Psoas muscle (tissue), 8 donors: ENCODE data around the gene MIXL1. TPM values are rescaled to one million over a fixed set of nuclear protein-coding genes. Genes with fewer than 3 reads are reported as not detected.

Source experiments
- ATAC-seq, 4 donors: fragments of 200-7000 bp; cut with Tn5 transposase; one replicate each; pipeline ENCODE4 v1.9.1; 2020; ENCODE audit warnings: moderate library complexity in 3 of 4, mild to moderate bottlenecking in 2 of 4
- DNase-seq, 2 donors: peaks; one replicate each; pipeline ENCODE4 v3.0.0-alpha.2; 2020
- H3K27ac ChIP-seq: fragments of 200-600 bp; one replicate; pipeline ENCODE4 v1.8.0; 2022
- H3K27me3 ChIP-seq, 3 donors: fragments of 200-600 bp in 1 of 3; one replicate each; pipeline versions ENCODE4 v1.6.1 to v1.8.0; 2013 to 2022; ENCODE audit warnings: low read length in 2 of 3, mild to moderate bottlenecking in 2 of 3, moderate library complexity in 1 of 3; ENCODE audit not compliant: insufficient read depth in 3 of 3
- H3K36me3 ChIP-seq, 2 donors: fragments of 200-600 bp in 1 of 2; one replicate each; pipeline versions ENCODE4 v1.6.1 to v1.8.0; 2013 to 2022; ENCODE audit warnings: low read depth in 1 of 2, mild to moderate bottlenecking in 1 of 2, moderate library complexity in 1 of 2; ENCODE audit not compliant: insufficient read depth in 1 of 2
- H3K4me1 ChIP-seq: fragments of 200-600 bp; one replicate; pipeline ENCODE4 v1.8.0; 2022
- H3K4me3 ChIP-seq: fragments of 200-600 bp; one replicate; pipeline ENCODE4 v1.8.0; 2022; ENCODE audit warnings: mild to moderate bottlenecking
- H3K9me3 ChIP-seq: fragments of 200-600 bp; one replicate; pipeline ENCODE4 v1.8.0; 2022
- CTCF ChIP-seq: fragments of 200-600 bp; IDR thresholded peaks from one replicate; pipeline ENCODE4 v1.8.0; 2022; ENCODE audit warnings: antibody characterized with exemption
- WGBS, 3 donors: extraction: QIAGEN DNeasy Blood & Tissue Kit; methylation state at CpG; one replicate each; pipeline versions ENCODE4 v1.1.6 to v1.1.7; 2013; 5-methylcytosine and 5-hydroxymethylcytosine counted together
- intact Hi-C, 2 donors: fragments of 100-400 bp; cut with DNase I; formaldehyde crosslinking; loops; one replicate each; pipeline versions ENCODE4 v1.11.0 to v1.14.2; 2022
- polyA plus RNA-seq, 3 donors: library from polyadenylated mRNA; stranded (reverse); fragments of 200-250 nt; gene quantifications; one replicate each; pipeline ENCODE4 v1.2.3, GENCODE V29; 2013
- total RNA-seq, 4 donors: library from RNA; stranded (reverse); fragmentation: NEBNext Ultra II Directional in 2 of 4; extraction: Animal tissue kit (Norgen Biotek cat#: 25700) in 2 of 4; gene quantifications; one replicate each; pipeline versions ENCODE4 v1.2.1 to v1.2.4, GENCODE V29; 2021 to 2023
- donor health status: healthy with polysubstance abuse.
- donor health status: DM: no; HTN: no; CAD: no; lungs with moderate emphysema.
- donor health status: Bipolar disorder and iron deficiency.
- donor health status: healthy.
- donor health status: DM: yes; HTN: yes; CAD: no.
- donor health status: DM: no; HTN: no; CAD: no.
- donor health status: DM: no; HTN: no; CAD: no.
- donor health status: DM: yes; HTN: yes; CAD: no.

Gene MIXL1
- total and polyA plus RNA-seq, 7 donors: 0.01 TPM; not detected in 6

GRCh38 chr1:226276077-226276682 lies 52.7 kb downstream of the MIXL1 start:
- TF ChIP-seq CTCF: no peak
- 82 to 85% (median 82%) methylated on average over 3 of the region's 3 CpGs for WGBS, 3 donors
- no peak for ATAC-seq
- Histone ChIP-seq H3K27me3 (no peaks in the 10 kb centered on the region), H3K9me3 (no peaks in the 10 kb centered on the region), H3K4me3 (no peak overlapping the region), H3K36me3 (no peaks in the 10 kb centered on the region), H3K4me1 (no peaks in the 10 kb centered on the region), H3K27ac (no peak overlapping the region)
- no peak for DNase-seq
- intact Hi-C loops: no loop called here

Other genes starting within 250 kb of the MIXL1 start
- gene SDE2, start 224.3 kb upstream of the MIXL1 start, total RNA-seq: 10 to 100 TPM; 17.4 to 27.7 (median 22.1) TPM
- gene SDE2, start 224.3 kb upstream of the MIXL1 start, polyA plus RNA-seq: 10 to 100 TPM in 1 of 3 donors, 1 to 10 TPM in 2; 8.1 to 19.5 (median 9.7) TPM
- 100 to 1,000 TPM; 187 to 284 (median 210) TPM for gene H3-3A, start 160.9 kb upstream of the MIXL1 start, total RNA-seq
- gene H3-3A, start 160.9 kb upstream of the MIXL1 start, polyA plus RNA-seq: 100 to 1,000 TPM; 210 to 222 (median 210) TPM
- 10 to 100 TPM; 27.5 to 35.0 (median 29.4) TPM for gene ACBD3, start 36.9 kb upstream of the MIXL1 start, total RNA-seq
- gene ACBD3, start 36.9 kb upstream of the MIXL1 start, polyA plus RNA-seq: 10 to 100 TPM; 13.4 to 32.4 (median 21.7) TPM
- 1 to 10 TPM; 1.1 to 1.8 (median 1.5) TPM for gene LIN9, start 85.5 kb downstream of the MIXL1 start, total RNA-seq
- 1 to 10 TPM; 1.5 to 2.6 (median 2.2) TPM for gene LIN9, start 85.5 kb downstream of the MIXL1 start, polyA plus RNA-seq
- gene PARP1, start 184.4 kb downstream of the MIXL1 start, total RNA-seq: 10 to 100 TPM; 53.2 to 85.8 (median 60.2) TPM
- 10 to 100 TPM; 23.8 to 72.9 (median 26.0) TPM for gene PARP1, start 184.4 kb downstream of the MIXL1 start, polyA plus RNA-seq